Stimulated activated CD4-positive, alpha-beta T cell treated with anti-CD3 and anti-CD28 coated beads, Interleukin-1b, Interleukin-23, amount 100 ng/mL, for 4 hours (primary cell): ENCODE results near the gene MRPL51.

ENCODE experiments used
- DNase-seq, 2 donors: peaks; one replicate each; pipeline ENCODE4 v3.0.0-alpha.2; 2020; ENCODE audit warnings: low read depth in 2 of 2

MRPL51 gene

GRCh38 chr12:6492838-6493496 lies at the start of gene MRPL51:
MRPL51 (minus strand) TSS chr12:6493262; CDS start chr12:6493136, 126 bp downstream.
- DNase-seq, result peak; percentile 91 to 99

GRCh38 chr12:6542209-6543009 lies 49.3 kb upstream of the MRPL51 start:
- no peak for DNase-seq

GRCh38 chr12:6541371-6542165 lies 48.5 kb upstream of the MRPL51 start:
- no peak for DNase-seq

GRCh38 chr12:6540181-6540877 lies 47.3 kb upstream of the MRPL51 start:
- peak in 1 of 2 donors; percentile 44 for DNase-seq

DNA sequence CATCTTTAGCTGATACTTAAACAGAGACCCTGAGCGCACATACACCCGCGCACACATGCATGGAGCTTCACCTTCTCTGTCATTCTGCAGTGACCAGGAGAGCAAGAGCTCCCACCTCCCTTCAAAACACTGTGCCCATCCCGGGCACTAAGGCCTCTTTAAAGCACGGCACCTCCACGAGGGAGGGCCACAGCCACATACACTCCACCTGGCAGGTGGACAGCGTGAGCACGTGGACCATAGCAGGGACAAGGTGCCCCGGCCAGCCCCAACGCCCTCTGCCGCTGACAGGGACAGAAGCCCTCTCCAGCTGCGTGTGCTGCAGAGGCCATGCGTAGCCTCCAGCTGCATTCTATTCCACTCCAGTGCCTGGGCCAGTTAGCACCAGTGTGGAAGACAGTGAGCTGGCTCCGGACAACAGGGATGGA lies 46.7 kb upstream of the MRPL51 start:
- no peak for DNase-seq

DNA sequence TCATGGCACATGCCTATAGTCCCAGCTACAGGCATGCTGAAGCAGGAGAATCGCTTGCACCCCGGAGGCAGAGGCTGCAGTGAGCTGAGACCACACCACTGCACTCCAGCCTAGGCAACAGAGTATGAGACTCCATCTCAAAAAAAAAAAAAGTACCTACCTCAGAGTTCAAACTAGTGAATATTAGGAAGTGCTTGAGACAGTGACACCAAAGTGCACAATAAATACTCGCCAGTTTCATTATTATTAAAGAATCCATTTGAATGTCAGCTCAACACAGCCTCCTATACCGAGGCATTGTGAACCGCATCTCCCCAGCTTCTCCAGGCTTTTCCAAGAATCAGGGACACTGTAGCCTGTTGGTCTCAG lies 46.2 kb upstream of the MRPL51 start:
- DNase-seq, result no peak

GRCh38 chr12:6538420-6539313 lies 45.6 kb upstream of the MRPL51 start:
- no peak for DNase-seq

- DNase-seq, result peak; percentile 75 to 80
Observed at GRCh38 chr12:6537580-6538419, 44.7 kb upstream of the MRPL51 start.

DNA sequence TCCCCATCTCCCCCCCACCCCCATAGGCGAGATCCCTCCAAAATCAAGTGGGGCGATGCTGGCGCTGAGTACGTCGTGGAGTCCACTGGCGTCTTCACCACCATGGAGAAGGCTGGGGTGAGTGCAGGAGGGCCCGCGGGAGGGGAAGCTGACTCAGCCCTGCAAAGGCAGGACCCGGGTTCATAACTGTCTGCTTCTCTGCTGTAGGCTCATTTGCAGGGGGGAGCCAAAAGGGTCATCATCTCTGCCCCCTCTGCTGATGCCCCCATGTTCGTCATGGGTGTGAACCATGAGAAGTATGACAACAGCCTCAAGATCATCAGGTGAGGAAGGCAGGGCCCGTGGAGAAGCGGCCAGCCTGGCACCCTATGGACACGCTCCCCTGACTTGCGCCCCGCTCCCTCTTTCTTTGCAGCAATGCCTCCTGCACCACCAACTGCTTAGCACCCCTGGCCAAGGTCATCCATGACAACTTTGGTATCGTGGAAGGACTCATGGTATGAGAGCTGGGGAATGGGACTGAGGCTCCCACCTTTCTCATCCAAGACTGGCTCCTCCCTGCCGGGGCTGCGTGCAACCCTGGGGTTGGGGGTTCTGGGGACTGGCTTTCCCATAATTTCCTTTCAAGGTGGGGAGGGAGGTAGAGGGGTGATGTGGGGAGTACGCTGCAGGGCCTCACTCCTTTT lies 44.0 kb upstream of the MRPL51 start:
- no peak for DNase-seq

DNA sequence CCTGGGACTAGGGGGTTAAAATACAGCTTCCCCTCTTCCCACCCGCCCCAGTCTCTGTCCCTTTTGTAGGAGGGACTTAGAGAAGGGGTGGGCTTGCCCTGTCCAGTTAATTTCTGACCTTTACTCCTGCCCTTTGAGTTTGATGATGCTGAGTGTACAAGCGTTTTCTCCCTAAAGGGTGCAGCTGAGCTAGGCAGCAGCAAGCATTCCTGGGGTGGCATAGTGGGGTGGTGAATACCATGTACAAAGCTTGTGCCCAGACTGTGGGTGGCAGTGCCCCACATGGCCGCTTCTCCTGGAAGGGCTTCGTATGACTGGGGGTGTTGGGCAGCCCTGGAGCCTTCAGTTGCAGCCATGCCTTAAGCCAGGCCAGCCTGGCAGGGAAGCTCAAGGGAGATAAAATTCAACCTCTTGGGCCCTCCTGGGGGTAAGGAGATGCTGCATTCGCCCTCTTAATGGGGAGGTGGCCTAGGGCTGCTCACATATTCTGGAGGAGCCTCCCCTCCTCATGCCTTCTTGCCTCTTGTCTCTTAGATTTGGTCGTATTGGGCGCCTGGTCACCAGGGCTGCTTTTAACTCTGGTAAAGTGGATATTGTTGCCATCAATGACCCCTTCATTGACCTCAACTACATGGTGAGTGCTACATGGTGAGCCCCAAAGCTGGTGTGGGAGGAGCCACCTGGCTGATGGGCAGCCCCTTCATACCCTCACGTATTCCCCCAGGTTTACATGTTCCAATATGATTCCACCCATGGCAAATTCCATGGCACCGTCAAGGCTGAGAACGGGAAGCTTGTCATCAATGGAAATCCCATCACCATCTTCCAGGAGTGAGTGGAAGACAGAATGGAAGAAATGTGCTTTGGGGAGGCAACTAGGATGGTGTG lies 43.1 kb upstream of the MRPL51 start:
- DNase-seq, result no peak

DNA sequence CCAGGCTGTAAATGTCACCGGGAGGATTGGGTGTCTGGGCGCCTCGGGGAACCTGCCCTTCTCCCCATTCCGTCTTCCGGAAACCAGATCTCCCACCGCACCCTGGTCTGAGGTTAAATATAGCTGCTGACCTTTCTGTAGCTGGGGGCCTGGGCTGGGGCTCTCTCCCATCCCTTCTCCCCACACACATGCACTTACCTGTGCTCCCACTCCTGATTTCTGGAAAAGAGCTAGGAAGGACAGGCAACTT lies 42.6 kb upstream of the MRPL51 start:
- DNase-seq, result no peak

GRCh38 chr12:6534945-6535696 lies 42.1 kb upstream of the MRPL51 start:
- peak; percentile 46 to 72 for DNase-seq

DNA sequence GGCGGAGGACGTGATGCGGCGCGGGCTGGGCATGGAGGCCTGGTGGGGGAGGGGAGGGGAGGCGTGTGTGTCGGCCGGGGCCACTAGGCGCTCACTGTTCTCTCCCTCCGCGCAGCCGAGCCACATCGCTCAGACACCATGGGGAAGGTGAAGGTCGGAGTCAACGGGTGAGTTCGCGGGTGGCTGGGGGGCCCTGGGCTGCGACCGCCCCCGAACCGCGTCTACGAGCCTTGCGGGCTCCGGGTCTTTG lies 41.6 kb upstream of the MRPL51 start:
- peak in 1 of 2 donors; percentile 77 for DNase-seq

DNA sequence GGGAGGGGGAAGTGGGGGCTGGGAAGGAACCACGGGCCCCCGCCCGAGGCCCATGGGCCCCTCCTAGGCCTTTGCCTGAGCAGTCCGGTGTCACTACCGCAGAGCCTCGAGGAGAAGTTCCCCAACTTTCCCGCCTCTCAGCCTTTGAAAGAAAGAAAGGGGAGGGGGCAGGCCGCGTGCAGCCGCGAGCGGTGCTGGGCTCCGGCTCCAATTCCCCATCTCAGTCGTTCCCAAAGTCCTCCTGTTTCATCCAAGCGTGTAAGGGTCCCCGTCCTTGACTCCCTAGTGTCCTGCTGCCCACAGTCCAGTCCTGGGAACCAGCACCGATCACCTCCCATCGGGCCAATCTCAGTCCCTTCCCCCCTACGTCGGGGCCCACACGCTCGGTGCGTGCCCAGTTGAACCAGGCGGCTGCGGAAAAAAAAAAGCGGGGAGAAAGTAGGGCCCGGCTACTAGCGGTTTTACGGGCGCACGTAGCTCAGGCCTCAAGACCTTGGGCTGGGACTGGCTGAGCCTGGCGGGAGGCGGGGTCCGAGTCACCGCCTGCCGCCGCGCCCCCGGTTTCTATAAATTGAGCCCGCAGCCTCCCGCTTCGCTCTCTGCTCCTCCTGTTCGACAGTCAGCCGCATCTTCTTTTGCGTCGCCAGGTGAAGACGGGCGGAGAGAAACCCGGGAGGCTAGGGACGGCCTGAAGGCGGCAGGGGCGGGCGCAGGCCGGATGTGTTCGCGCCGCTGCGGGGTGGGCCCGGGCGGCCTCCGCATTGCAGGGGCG lies 41.0 kb upstream of the MRPL51 start, which contains the start of gene GAPDH:
GAPDH (plus strand) TSS at position 595 of the 772 bp plus-strand sequence. CDS start 316 bp downstream, outside the sequence.
- DNase-seq, result peak; percentile 81

DNA sequence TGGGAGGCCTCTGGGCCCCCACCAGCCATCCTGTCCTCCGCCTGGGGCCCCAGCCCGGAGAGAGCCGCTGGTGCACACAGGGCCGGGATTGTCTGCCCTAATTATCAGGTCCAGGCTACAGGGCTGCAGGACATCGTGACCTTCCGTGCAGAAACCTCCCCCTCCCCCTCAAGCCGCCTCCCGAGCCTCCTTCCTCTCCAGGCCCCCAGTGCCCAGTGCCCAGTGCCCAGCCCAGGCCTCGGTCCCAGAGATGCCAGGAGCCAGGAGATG lies 40.5 kb upstream of the MRPL51 start:
- no peak for DNase-seq

DNA sequence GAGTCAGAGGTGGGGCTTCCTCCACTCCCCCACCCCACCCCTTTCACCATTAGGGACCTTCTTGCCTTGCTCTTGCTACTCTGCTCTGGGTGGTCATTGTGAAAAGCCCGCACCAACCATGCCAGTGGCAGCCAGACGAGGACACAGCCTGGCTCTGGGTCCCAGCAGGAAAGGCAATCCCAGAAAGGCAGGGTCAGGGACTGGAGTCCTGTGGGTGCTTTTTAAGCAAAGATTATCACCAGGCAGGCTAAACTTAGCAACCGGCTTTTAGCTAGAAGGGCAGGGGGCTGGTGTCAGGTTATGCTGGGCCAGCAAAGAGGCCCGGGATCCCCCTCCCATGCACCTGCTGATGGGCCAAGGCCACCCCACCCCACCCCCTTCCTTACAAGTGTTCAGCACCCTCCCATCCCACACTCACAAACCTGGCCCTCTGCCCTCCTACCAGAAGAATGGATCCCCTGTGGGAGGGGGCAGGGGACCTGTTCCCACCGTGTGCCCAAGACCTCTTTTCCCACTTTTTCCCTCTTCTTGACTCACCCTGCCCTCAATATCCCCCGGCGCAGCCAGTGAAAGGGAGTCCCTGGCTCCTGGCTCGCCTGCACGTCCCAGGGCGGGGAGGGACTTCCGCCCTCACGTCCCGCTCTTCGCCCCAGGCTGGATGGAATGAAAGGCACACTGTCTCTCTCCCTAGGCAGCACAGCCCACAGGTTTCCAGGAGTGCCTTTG lies 40.0 kb upstream of the MRPL51 start:
- no peak for DNase-seq
